ENCODE measurements around the gene TOR2A.

Gene TOR2A

DNA sequence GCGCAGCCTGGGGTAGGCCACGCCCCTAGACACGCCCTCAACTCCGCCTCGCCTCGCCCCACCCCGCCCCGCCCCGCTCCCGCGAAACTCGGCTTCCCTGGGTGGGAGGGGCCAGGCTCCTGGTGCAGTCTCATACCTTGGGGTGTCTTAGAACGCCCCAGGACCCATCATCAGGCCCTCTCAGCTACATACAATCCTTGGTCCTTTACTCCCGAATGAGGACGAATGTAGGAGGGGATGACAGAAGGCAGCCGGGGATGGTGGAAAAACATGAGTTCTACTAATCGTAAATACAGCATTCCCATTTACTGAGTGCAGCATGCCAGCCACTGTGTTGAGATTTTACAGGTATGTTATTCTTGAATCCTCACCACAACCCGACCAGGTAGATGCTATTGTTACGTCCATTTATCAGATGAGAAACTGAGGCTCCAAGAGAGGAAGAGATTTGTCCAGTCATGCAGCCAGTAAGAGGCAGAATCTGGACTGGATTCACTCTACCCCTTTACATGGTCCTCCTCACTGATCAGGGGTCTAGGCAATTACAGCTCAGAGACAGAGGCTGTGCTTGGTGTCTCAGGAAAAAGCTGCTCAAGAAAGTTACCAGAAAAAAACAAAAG, 36.6 kb upstream of the TOR2A start:
- Histone ChIP-seq H3K4me1 (ENCODE audit: low read length) (peaks cover 23% of the 10 kb centered on the region), H3F3A (ENCODE audit: insufficient read depth, low read length) (peaks cover 31% of the 10 kb centered on the region), H3K79me2 (ENCODE audit: low read length) (peaks cover 68% of the 10 kb centered on the region), H3K9me3 (replicated peaks; ENCODE audit: insufficient read depth, low read length) (no peaks in the 10 kb centered on the region), H3K27me3 (replicated peaks; ENCODE audit: insufficient read depth, low read length) (no peaks in the 10 kb centered on the region), H3K36me3 (replicated peaks; ENCODE audit: insufficient read depth, low read length) (peaks cover 6% of the 10 kb centered on the region; the same call in 1 of the 2 replicates), H4K20me1 (ENCODE audit: insufficient read depth, low read length) (no peaks in the 10 kb centered on the region), H3K4me3 (ENCODE audit: low read length) (peak overlapping the region; percentile 74; the same call in 1 of the 2 replicates), H3K9me2 (replicated peaks; ENCODE audit: insufficient read depth, low read length) (no peaks in the 10 kb centered on the region), H3K27ac (ENCODE audit: low read length) (peak overlapping the region; percentile 40; the same call in 1 of the 2 replicates), H3K9ac (ENCODE audit: low read length) (no peak overlapping the region), H3K4me2 (ENCODE audit: low read depth, low read length) (peak overlapping the region; percentile 38), H2AFZ (ENCODE audit: low read length) (no peak overlapping the region)
- DNase-seq = no peak
- TF ChIP-seq EZH2 (optimal IDR thresholded peaks at IDR 0.05; ENCODE audit: low read depth, low read length) (no peak), EZH2phosphoT487 (IDR thresholded peaks at IDR 0.05; ENCODE audit: low read length) (no peak)
- TF ChIP-seq, protein P1, sequence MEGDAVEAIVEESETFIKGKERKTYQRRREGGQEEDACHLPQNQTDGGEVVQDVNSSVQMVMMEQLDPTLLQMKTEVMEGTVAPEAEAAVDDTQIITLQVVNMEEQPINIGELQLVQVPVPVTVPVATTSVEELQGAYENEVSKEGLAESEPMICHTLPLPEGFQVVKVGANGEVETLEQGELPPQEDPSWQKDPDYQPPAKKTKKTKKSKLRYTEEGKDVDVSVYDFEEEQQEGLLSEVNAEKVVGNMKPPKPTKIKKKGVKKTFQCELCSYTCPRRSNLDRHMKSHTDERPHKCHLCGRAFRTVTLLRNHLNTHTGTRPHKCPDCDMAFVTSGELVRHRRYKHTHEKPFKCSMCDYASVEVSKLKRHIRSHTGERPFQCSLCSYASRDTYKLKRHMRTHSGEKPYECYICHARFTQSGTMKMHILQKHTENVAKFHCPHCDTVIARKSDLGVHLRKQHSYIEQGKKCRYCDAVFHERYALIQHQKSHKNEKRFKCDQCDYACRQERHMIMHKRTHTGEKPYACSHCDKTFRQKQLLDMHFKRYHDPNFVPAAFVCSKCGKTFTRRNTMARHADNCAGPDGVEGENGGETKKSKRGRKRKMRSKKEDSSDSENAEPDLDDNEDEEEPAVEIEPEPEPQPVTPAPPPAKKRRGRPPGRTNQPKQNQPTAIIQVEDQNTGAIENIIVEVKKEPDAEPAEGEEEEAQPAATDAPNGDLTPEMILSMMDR (IDR thresholded peaks at IDR 0.05; ENCODE audit: low read length) = no peak

- H3F3A ChIP-seq (ENCODE audit: insufficient read depth, low read length) = peaks cover 26% of the 10 kb centered on the region; the same call in 1 of the 2 replicates
- peak overlapping the region; percentile 74 for H3K4me3 ChIP-seq (ENCODE audit: low read length)
- peaks cover 23% of the 10 kb centered on the region for H3K4me1 ChIP-seq (ENCODE audit: low read length)
- H3K4me2 ChIP-seq (ENCODE audit: low read depth, low read length) = peak overlapping the region; percentile 90
- peak overlapping the region; percentile 58; the same call in 1 of the 2 replicates for H3K27ac ChIP-seq (ENCODE audit: low read length)
- DNase-seq = peak; percentile 96
- no peaks in the 10 kb centered on the region for H3K9me2 ChIP-seq (replicated peaks; ENCODE audit: insufficient read depth, low read length)
- peaks cover 6% of the 10 kb centered on the region; the same call in 1 of the 2 replicates for H3K36me3 ChIP-seq (replicated peaks; ENCODE audit: insufficient read depth, low read length)
- no peaks in the 10 kb centered on the region for H3K9me3 ChIP-seq (replicated peaks; ENCODE audit: insufficient read depth, low read length)
- peak overlapping the region; percentile 30 for H2AFZ ChIP-seq (ENCODE audit: low read length)
- TF ChIP-seq, protein P1 (IDR thresholded peaks at IDR 0.05; ENCODE audit: low read length) = no peak
- no peak for TF ChIP-seq EZH2 (optimal IDR thresholded peaks at IDR 0.05; ENCODE audit: low read depth, low read length)
- TF ChIP-seq EZH2phosphoT487 (IDR thresholded peaks at IDR 0.05; ENCODE audit: low read length) = no peak
- H3K79me2 ChIP-seq (ENCODE audit: low read length) = peaks cover 62% of the 10 kb centered on the region
- H4K20me1 ChIP-seq (ENCODE audit: insufficient read depth, low read length) = no peaks in the 10 kb centered on the region
- peak overlapping the region; percentile 51; the same call in 1 of the 2 replicates for H3K9ac ChIP-seq (ENCODE audit: low read length)
- H3K27me3 ChIP-seq (replicated peaks; ENCODE audit: insufficient read depth, low read length) = no peaks in the 10 kb centered on the region
These were observed 35.9 kb upstream of the TOR2A start for GRCh38 chr9:127770905-127771569.

- Histone ChIP-seq H3K79me2 (ENCODE audit: low read length) (peaks cover 58% of the 10 kb centered on the region), H3K9ac (ENCODE audit: low read length) (peak overlapping the region; percentile 51; the same call in 1 of the 2 replicates), H3K4me1 (ENCODE audit: low read length) (peaks cover 23% of the 10 kb centered on the region), H3K9me3 (replicated peaks; ENCODE audit: insufficient read depth, low read length) (no peaks in the 10 kb centered on the region), H3K4me2 (ENCODE audit: low read depth, low read length) (peak overlapping the region; percentile 90), H2AFZ (ENCODE audit: low read length) (peak overlapping the region; percentile 30; the same call in 1 of the 2 replicates), H3K4me3 (ENCODE audit: low read length) (peak overlapping the region; percentile 74), H3K27me3 (replicated peaks; ENCODE audit: insufficient read depth, low read length) (no peaks in the 10 kb centered on the region), H3K27ac (ENCODE audit: low read length) (peak overlapping the region; percentile 58; the same call in 1 of the 2 replicates), H3K9me2 (replicated peaks; ENCODE audit: insufficient read depth, low read length) (no peaks in the 10 kb centered on the region), H3F3A (ENCODE audit: insufficient read depth, low read length) (peaks cover 26% of the 10 kb centered on the region; the same call in 1 of the 2 replicates), H4K20me1 (ENCODE audit: insufficient read depth, low read length) (no peaks in the 10 kb centered on the region), H3K36me3 (replicated peaks; ENCODE audit: insufficient read depth, low read length) (peaks cover 6% of the 10 kb centered on the region; the same call in 1 of the 2 replicates)
- DNase-seq = no peak
- TF ChIP-seq, protein P1 (IDR thresholded peaks at IDR 0.05; ENCODE audit: low read length) = no peak
- TF ChIP-seq EZH2phosphoT487 (IDR thresholded peaks at IDR 0.05; ENCODE audit: low read length) = no peak
- TF ChIP-seq EZH2 (optimal IDR thresholded peaks at IDR 0.05; ENCODE audit: low read depth, low read length) = no peak
These were observed 35.5 kb upstream of the TOR2A start for GRCh38 chr9:127770583-127770904.

Measured in MM.1S (cell line).